Measurements from ENCODE around the gene ADAP1. TPM values are rescaled to one million over a fixed set of nuclear protein-coding genes. Genes with fewer than 3 reads are reported as not detected.

ADAP1 gene
- total and polyA plus RNA-seq, 2 of the 13 experiments (the other 11 are each of a cell fraction or from before 2014, with no cell fraction given): 10.5 to 24.6 TPM

DNA sequence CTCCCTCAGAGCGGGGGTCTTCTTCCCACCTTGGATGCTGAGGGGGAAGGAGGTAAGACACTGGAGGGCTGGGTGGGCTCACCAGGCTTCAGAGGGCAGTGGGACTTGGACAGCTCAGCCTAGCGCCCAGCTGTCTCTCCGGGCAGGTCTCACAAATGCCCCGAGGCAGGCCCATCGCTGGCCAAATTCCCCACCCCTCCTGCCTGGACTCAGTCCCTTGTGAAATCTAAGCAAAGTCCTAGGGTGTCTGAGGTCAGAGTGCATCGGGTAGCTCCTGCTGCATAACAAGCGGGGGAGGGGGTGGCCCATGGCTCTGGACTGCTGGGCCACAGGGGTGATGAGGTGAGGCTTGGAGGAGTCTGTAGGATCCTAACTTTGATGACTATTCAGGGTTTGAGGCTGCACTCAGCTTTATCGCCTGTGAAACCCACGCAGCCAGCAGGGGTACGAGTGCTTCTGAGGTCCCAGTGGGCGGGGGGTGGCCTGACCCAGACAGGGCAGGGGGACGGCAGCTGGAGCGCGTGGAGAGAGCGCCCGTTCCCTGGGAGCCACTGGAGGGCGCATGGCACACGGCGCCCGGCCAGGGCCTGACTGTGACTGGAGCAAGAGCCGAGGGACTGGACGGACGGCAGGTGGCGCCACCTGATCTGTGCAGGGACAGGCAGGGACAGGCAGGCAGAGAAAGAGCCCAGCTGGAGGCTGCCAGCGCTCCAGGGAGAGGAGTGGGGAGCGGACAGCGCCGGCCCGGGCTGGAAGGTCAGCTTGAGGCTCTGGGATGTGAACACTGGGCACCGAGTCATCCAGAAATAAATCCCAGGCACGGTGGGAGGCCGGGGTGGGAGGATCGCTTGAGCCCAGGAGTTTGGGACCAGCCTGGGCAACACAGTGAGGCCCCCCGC is 38.5 kb upstream of the ADAP1 start (continued):
- TF ChIP-seq, protein P1, sequence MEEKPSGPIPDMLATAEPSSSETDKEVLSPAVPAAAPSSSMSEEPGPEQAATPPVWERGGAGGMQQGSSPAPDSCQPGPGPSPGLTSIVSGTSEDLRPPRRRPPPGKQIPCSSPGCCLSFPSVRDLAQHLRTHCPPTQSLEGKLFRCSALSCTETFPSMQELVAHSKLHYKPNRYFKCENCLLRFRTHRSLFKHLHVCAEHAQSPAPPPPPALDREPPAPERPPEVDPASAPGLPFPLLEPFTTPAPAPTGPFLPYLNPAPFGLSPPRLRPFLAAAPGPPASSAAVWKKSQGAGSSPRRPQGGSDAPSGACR (CRISPR knock-in tag; IDR thresholded peaks at IDR 0.05): no peak
- TF ChIP-seq, protein P2, sequence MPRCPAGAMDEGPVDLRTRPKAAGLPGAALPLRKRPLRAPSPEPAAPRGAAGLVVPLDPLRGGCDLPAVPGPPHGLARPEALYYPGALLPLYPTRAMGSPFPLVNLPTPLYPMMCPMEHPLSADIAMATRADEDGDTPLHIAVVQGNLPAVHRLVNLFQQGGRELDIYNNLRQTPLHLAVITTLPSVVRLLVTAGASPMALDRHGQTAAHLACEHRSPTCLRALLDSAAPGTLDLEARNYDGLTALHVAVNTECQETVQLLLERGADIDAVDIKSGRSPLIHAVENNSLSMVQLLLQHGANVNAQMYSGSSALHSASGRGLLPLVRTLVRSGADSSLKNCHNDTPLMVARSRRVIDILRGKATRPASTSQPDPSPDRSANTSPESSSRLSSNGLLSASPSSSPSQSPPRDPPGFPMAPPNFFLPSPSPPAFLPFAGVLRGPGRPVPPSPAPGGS (CRISPR knock-in tag; IDR thresholded peaks at IDR 0.05): peak; percentile 58
- TF ChIP-seq ELF4 (CRISPR knock-in tag; IDR thresholded peaks at IDR 0.05; ENCODE audit: borderline replicate concordance) (no peak), MAZ (IDR thresholded peaks at IDR 0.05; ENCODE audit: borderline replicate concordance, low read depth, low read length) (peak; percentile 42; the same call in 1 of the 2 replicates), MAZ (CRISPR knock-in tag; IDR thresholded peaks at IDR 0.05; ENCODE audit: low read depth) (peak; percentile 93), GABPB1 (CRISPR knock-in tag; IDR thresholded peaks at IDR 0.05) (peak; percentile 78), SOX6 (IDR thresholded peaks at IDR 0.05) (no peak), SOX6 (CRISPR knock-in tag; IDR thresholded peaks at IDR 0.05) (peak; percentile 84), NR2F2 (IDR thresholded peaks at IDR 0.05; ENCODE audit: borderline replicate concordance, low read depth) (peak; percentile 80), FOXA3 (CRISPR knock-in tag; IDR thresholded peaks at IDR 0.05) (peak; percentile 69), DPF2 (CRISPR knock-in tag; IDR thresholded peaks at IDR 0.05; ENCODE audit: borderline replicate concordance, low read depth) (peak; percentile 89), SMARCC2 (IDR thresholded peaks at IDR 0.05) (no peak), ZNF644 (CRISPR knock-in tag; IDR thresholded peaks at IDR 0.05; ENCODE audit: low read depth) (no peak), ZFAT (CRISPR knock-in tag; conservative IDR thresholded peaks at IDR 0.05) (no peak), GLI4 (CRISPR knock-in tag; IDR thresholded peaks at IDR 0.05; ENCODE audit: borderline replicate concordance) (peak; percentile 77; the same call in 1 of the 2 replicates)
- TF ChIP-seq, protein P3, sequence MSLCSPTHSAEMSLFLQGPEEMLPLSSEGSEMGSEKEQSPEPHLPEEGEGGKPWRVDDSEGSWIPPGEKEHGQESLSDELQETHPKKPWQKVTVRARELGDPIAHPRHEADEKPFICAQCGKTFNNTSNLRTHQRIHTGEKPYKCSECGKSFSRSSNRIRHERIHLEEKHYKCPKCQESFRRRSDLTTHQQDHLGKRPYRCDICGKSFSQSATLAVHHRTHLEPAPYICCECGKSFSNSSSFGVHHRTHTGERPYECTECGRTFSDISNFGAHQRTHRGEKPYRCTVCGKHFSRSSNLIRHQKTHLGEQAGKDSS (CRISPR knock-in tag; IDR thresholded peaks at IDR 0.05; ENCODE audit: borderline replicate concordance, low read depth): peak; percentile 88
- TF ChIP-seq, protein P4, sequence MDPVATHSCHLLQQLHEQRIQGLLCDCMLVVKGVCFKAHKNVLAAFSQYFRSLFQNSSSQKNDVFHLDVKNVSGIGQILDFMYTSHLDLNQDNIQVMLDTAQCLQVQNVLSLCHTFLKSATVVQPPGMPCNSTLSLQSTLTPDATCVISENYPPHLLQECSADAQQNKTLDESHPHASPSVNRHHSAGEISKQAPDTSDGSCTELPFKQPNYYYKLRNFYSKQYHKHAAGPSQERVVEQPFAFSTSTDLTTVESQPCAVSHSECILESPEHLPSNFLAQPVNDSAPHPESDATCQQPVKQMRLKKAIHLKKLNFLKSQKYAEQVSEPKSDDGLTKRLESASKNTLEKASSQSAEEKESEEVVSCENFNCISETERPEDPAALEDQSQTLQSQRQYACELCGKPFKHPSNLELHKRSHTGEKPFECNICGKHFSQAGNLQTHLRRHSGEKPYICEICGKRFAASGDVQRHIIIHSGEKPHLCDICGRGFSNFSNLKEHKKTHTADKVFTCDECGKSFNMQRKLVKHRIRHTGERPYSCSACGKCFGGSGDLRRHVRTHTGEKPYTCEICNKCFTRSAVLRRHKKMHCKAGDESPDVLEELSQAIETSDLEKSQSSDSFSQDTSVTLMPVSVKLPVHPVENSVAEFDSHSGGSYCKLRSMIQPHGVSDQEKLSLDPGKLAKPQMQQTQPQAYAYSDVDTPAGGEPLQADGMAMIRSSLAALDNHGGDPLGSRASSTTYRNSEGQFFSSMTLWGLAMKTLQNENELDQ (CRISPR knock-in tag; IDR thresholded peaks at IDR 0.05; ENCODE audit: borderline replicate concordance): no peak
- TF ChIP-seq, protein P5, sequence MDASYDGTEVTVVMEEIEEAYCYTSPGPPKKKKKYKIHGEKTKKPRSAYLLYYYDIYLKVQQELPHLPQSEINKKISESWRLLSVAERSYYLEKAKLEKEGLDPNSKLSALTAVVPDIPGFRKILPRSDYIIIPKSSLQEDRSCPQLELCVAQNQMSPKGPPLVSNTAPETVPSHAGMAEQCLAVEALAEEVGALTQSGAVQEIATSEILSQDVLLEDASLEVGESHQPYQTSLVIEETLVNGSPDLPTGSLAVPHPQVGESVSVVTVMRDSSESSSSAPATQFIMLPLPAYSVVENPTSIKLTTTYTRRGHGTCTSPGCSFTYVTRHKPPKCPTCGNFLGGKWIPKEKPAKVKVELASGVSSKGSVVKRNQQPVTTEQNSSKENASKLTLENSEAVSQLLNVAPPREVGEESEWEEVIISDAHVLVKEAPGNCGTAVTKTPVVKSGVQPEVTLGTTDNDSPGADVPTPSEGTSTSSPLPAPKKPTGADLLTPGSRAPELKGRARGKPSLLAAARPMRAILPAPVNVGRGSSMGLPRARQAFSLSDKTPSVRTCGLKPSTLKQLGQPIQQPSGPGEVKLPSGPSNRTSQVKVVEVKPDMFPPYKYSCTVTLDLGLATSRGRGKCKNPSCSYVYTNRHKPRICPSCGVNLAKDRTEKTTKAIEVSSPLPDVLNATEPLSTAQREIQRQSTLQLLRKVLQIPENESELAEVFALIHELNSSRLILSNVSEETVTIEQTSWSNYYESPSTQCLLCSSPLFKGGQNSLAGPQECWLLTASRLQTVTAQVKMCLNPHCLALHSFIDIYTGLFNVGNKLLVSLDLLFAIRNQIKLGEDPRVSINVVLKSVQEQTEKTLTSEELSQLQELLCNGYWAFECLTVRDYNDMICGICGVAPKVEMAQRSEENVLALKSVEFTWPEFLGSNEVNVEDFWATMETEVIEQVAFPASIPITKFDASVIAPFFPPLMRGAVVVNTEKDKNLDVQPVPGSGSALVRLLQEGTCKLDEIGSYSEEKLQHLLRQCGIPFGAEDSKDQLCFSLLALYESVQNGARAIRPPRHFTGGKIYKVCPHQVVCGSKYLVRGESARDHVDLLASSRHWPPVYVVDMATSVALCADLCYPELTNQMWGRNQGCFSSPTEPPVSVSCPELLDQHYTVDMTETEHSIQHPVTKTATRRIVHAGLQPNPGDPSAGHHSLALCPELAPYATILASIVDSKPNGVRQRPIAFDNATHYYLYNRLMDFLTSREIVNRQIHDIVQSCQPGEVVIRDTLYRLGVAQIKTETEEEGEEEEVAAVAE (CRISPR knock-in tag; IDR thresholded peaks at IDR 0.05; ENCODE audit: borderline replicate concordance): peak; percentile 86
